ENCODE measurements around the gene LRP3. TPM values are rescaled to one million over a fixed set of nuclear protein-coding genes. Genes with fewer than 3 reads are reported as not detected.

Gene LRP3
- total and polyA plus RNA-seq, 2 of the 13 experiments (the other 11 are each of a cell fraction or from before 2014, with no cell fraction given) = 17.6 to 51.6 TPM

GRCh38 chr19:33150852-33151518 lies 43.1 kb upstream of the LRP3 start:
- no peak for FAIRE-seq
- H3K9ac ChIP-seq (ENCODE audit: insufficient read depth, low read depth, low read length) = no peak overlapping the region
- TF ChIP-seq FOSL2 (CRISPR knock-in tag; IDR thresholded peaks at IDR 0.05) = peak; percentile 31; the same call in 1 of the 2 replicates
- peak; percentile 66 for TF ChIP-seq ZNF263 (CRISPR knock-in tag; IDR thresholded peaks at IDR 0.05)
- TF ChIP-seq ZSCAN22 (CRISPR knock-in tag; IDR thresholded peaks at IDR 0.05) = peak; percentile 99
- peak in 1 of 2 experiments; percentile 37; a peak in 1 of 4 replicates for TF ChIP-seq ATF4 (CRISPR knock-in tag; IDR thresholded peaks at IDR 0.05)
- peak; percentile 50 for TF ChIP-seq CREB1 (IDR thresholded peaks at IDR 0.05)
- no peak for TF ChIP-seq CREB1 (CRISPR knock-in tag; IDR thresholded peaks at IDR 0.05)
- TF ChIP-seq ZMYM3 (CRISPR knock-in tag; IDR thresholded peaks at IDR 0.05) = no peak
- peaks cover 34% of the 10 kb centered on the region for H3K4me1 ChIP-seq (ENCODE audit: insufficient read depth, low read length)
- CTCF ChIA-PET (ENCODE audit: low intra/inter-chr PET ratio, low total read pairs) = no interaction called here
- WGBS (ENCODE audit: low lambda C conversion rate) = 39% methylated on average over 7 of the region's 14 CpGs
- in situ Hi-C loops (cut with HindIII; ENCODE audit: extremely low pct_ligation_motif_present, low pct_unique_long_range_greater_than_20kb) (no loop called here), intact Hi-C loops (cut with micrococcal nuclease; ENCODE audit: unreplicated experiment) (no loop called here)
- ATAC-seq = peak; percentile 22; the same call in 2 of the 3 replicates
- no peaks in the 10 kb centered on the region for H3K9me3 ChIP-seq (ENCODE audit: low read length)
- peak overlapping the region; percentile 34; the same call in 1 of the 2 replicates for H3K4me2 ChIP-seq (ENCODE audit: low read depth, low read length)
- H2AFZ ChIP-seq (ENCODE audit: low read length) = no peak overlapping the region
- no peaks in the 10 kb centered on the region for H3K36me3 ChIP-seq (replicated peaks in 1 of 2; ENCODE audit: control insufficient read depth in 1 of 2, insufficient read depth in 2 of 2, low read length in 2 of 2)
- no TSS peak for BruUV-seq (replicated peaks)
- no peaks in the 10 kb centered on the region for H3K79me2 ChIP-seq (ENCODE audit: insufficient read depth, low read length)
- H4K20me1 ChIP-seq (ENCODE audit: insufficient read depth, low read length) = no peaks in the 10 kb centered on the region
- DNase-seq (ENCODE audit: low spot score) = no peak
- H3K4me3 ChIP-seq (replicated peaks in 1 of 3; ENCODE audit: insufficient read depth in 1 of 3, low read depth in 2 of 3, low read length in 3 of 3) = no peak overlapping the region
- no peaks in the 10 kb centered on the region for H3K27me3 ChIP-seq (ENCODE audit: control insufficient read depth in 1 of 2, insufficient read depth in 2 of 2, low read length in 2 of 2)
- POLR2A ChIA-PET = interaction anchor here (3.7 kb wide), 1 partner anchor 26 kb away, joined by 19 read pairs; no protein-coding TSS in a partner anchor
- H3K27ac ChIP-seq (ENCODE audit: extremely low read length, insufficient read depth, low read length) = no peak overlapping the region

DNA sequence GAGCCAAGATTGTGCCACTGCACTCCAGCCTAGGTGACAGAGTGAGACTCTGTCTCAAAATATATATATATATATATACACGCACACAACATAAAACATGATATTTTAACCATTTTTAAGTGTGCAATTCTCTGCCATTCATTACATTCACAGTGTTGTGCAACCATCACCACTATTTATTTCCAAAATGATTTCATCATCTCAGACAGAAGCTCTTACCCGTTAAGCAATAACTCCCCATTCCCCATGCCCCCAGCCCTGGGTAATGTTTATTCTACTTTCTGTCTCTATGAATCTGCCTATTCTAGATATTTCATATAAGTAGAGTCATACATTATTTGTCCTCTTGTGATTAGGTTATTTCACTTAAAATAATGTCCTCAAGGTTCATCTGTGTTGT lies 42.0 kb upstream of the LRP3 start:
- H3K4me3 ChIP-seq (replicated peaks in 1 of 3; ENCODE audit: insufficient read depth in 1 of 3, low read depth in 2 of 3, low read length in 3 of 3) = no peak overlapping the region
- intact Hi-C loops (cut with micrococcal nuclease; ENCODE audit: unreplicated experiment) = no loop called here
- WGBS (ENCODE audit: low lambda C conversion rate) = 39% methylated on average over 2 of the region's 2 CpGs
- FAIRE-seq = no peak
- no peaks in the 10 kb centered on the region for H3K27me3 ChIP-seq (ENCODE audit: control insufficient read depth in 1 of 2, insufficient read depth in 2 of 2, low read length in 2 of 2)
- in situ Hi-C loops (cut with HindIII; ENCODE audit: extremely low pct_ligation_motif_present, low pct_unique_long_range_greater_than_20kb) = no loop called here
- H3K4me2 ChIP-seq (ENCODE audit: low read depth, low read length) = no peak overlapping the region
- peaks cover 40% of the 10 kb centered on the region for H3K4me1 ChIP-seq (ENCODE audit: insufficient read depth, low read length)
- ATAC-seq = no peak
- no peak overlapping the region for H3K27ac ChIP-seq (ENCODE audit: extremely low read length, insufficient read depth, low read length)
- H3K36me3 ChIP-seq (replicated peaks in 1 of 2; ENCODE audit: control insufficient read depth in 1 of 2, insufficient read depth in 2 of 2, low read length in 2 of 2) = no peaks in the 10 kb centered on the region
- no peaks in the 10 kb centered on the region for H4K20me1 ChIP-seq (ENCODE audit: insufficient read depth, low read length)
- no peaks in the 10 kb centered on the region for H3K79me2 ChIP-seq (ENCODE audit: insufficient read depth, low read length)
- no TSS peak for BruUV-seq (replicated peaks)
- H2AFZ ChIP-seq (ENCODE audit: low read length) = no peak overlapping the region
- peak; percentile 75 for TF ChIP-seq CEBPG (CRISPR knock-in tag; IDR thresholded peaks at IDR 0.05)
- TF ChIP-seq MIER3 (CRISPR knock-in tag; IDR thresholded peaks at IDR 0.05; ENCODE audit: borderline replicate concordance) = no peak
- TF ChIP-seq ATF4 (CRISPR knock-in tag; IDR thresholded peaks at IDR 0.05) = peak in 1 of 2 experiments; percentile 77; a peak in 2 of 4 replicates
- TF ChIP-seq ZNF703 (CRISPR knock-in tag; IDR thresholded peaks at IDR 0.05; ENCODE audit: borderline replicate concordance) = no peak
- peak; percentile 16; the same call in 1 of the 2 replicates for TF ChIP-seq PATZ1 (CRISPR knock-in tag; IDR thresholded peaks at IDR 0.05)
- peak; percentile 85 for TF ChIP-seq CEBPB (IDR thresholded peaks at IDR 0.05; ENCODE audit: borderline replicate concordance, low read depth, low read length)
- no peaks in the 10 kb centered on the region for H3K9me3 ChIP-seq (ENCODE audit: low read length)
- CTCF ChIA-PET (ENCODE audit: low intra/inter-chr PET ratio, low total read pairs) = no interaction called here
- POLR2A ChIA-PET = interaction anchor here (3.7 kb wide), 1 partner anchor 25 kb away, joined by 19 read pairs; no protein-coding TSS in a partner anchor
- DNase-seq (ENCODE audit: low spot score) = no peak
- H3K9ac ChIP-seq (ENCODE audit: insufficient read depth, low read depth, low read length) = no peak overlapping the region
